GM21528 (cell line): ENCODE results near the gene SLC17A9.

Experiments used
- ATAC-seq: cut with Tn5 transposase; IDR thresholded peaks from one replicate; pipeline ENCODE4 v1.9.1; 2021; ENCODE audit warnings: mild to moderate bottlenecking, moderate library complexity; ENCODE audit not compliant: unreplicated experiment, low FRiP score

SLC17A9 gene

GRCh38 chr20:63014287-63014686, 61.8 kb downstream of the SLC17A9 start:
- no peak for ATAC-seq

GRCh38 chr20:63014710-63015109, 62.2 kb downstream of the SLC17A9 start:
- no peak for ATAC-seq

GRCh38 chr20:63015147-63015661, 62.7 kb downstream of the SLC17A9 start:
- ATAC-seq = no peak

GRCh38 chr20:63015662-63016361, 63.3 kb downstream of the SLC17A9 start:
- ATAC-seq = no peak

GRCh38 chr20:63016514-63017075, 64.1 kb downstream of the SLC17A9 start:
- no peak for ATAC-seq

GRCh38 chr20:63017076-63017825, 64.7 kb downstream of the SLC17A9 start:
- ATAC-seq = no peak

GRCh38 chr20:63017826-63018411, 65.4 kb downstream of the SLC17A9 start:
- no peak for ATAC-seq
